HS-27A (cell line): ENCODE results near the gene ADAMTS16.

ENCODE experiments used
- DNase-seq: peaks from one replicate; pipeline ENCODE4 v3.0.0-alpha.2; 2012; ENCODE audit warnings: low read depth, missing footprints

The ADAMTS16 gene

DNA sequence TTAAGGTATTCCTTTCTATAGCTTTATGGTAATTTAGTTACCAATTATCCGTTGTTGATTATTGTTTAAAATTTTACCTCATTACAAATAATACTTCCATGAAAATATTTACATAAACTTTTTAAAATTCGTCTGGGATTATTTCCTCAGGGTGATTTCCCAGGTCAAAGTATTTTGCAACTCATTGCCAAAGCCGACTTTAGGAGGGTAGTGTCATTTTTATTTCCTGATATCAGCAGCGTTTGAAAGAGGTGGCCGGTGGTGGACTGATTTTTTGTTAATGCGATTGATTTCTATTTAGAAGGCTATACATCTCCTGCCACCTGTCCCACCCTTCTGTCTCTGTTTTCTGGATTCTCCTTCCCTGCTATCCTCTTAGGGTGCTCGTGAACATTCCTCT is 4.3 kb downstream of the ADAMTS16 start:
- no peak for DNase-seq

DNA sequence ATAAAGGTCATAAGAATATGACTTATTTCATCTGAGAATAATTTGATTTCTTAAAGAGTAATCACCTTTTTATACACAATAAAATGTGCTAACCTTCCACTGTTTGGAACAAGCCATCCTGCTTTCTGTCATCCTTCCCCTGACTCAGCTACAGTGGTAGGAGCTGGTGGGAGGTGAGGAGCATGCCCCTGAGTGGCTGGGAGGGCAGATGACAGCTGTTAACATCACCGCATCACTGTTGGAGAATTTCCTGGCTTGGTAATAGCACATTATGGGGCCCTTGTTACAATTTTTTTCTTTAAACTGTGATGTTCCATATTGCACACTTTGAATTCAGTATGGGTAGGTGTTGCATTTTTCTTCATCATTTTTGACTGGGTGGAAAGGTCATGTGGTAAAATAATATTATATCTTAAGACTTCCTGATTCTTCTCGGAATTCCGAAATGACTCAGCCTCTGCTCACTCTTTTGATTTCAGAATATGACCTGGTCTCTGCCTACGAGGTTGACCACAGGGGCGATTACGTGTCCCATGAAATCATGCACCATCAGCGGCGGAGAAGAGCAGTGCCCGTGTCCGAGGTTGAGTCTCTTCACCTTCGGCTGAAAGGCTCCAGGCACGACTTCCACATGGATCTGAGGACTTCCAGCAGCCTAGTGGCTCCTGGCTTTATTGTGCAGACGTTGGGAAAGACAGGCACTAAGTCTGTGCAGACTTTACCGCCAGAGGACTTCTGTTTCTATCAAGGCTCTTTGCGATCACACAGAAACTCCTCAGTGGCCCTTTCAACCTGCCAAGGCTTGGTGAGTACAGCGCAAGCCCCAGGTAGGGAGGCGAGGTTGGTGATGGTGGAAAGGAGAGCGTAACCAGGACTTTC is 5.8 kb downstream of the ADAMTS16 start:
- peak; percentile 83 for DNase-seq

DNA sequence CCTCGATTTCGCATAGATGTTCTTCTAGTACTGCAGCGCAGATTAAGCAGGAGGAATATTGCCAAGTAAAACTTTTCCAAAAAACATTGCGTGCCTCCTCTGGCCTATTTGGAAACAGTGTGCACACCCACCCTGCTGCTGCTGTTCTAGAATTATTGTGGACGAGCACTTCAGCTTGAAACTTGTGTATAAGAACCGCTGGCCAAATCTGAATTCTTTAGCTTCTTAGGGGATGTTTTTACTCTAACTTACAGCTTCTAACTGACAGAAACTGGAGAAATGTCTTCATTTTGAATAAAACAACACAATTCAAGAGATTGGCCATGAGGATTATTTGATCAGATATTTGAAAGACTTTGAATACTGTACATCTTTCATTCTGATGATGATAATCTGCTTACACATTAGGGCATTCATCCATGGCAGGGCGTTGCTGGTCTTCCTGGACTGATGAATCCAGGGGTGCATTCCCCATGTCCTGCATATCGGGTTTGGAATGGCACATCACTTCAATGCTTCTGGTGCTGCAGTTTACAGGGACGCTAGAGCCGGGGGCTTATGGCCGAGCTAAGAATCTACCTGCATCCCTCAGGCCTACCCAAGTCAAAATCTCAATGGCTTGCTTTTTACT is 6.5 kb downstream of the ADAMTS16 start:
- DNase-seq, result peak; percentile 26

DNA sequence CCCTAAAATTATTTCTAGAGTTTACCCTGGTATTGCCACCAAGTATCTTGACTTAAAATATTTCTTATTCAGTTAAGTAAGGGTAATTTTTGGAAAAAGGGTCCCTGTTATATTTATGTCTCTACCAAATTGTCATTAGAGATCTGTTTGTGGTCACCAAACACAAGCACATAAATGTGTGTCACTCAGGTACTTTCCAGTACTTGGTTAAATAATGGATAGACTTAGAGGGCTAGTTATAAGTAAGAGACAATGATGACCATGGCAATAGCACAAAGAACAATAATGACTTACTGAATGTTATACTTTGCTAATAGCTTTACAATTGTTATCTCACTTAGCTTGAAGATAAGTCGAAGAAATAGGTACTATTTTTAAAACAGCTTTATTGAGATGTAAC is 9.0 kb downstream of the ADAMTS16 start:
- DNase-seq, result no peak

DNA sequence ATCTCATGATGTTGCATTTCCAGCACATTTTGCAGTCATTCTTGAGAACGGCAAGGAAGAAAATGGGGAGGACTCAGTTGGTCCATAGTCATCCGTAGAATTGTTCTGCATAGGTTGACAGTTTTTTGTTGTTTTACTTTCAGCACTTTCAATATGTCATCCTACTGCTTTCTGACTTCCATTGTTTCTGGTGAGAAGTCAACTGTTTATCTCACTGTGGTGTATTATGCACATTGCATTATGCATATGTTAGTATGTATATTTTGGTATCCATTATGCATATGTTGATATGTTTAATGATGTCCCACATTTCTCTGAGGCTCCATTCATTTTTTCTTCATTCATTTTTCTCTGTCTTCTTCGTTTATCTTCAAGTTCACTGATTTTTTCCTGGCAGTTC is 10.5 kb downstream of the ADAMTS16 start:
- no peak for DNase-seq

DNA sequence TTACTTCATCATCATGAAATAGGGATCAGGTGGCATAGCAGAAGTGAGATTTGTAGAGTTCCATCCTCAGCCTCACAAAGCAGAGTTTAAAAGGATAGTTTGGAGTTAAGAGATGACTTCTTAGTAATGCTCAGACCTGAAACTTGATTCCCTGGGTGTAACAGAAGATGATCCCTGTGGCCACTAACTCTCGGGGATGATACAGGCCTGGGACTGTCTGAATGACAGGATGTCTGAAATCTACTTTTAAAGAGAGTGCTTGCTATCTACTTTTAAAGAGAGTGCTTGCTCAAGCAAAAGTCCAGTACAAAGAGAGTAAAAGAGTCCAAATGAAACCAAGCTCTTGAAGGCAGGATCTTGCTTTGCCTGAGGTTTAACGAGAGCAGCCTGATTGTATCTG is 14.6 kb downstream of the ADAMTS16 start:
- DNase-seq, result no peak

DNA sequence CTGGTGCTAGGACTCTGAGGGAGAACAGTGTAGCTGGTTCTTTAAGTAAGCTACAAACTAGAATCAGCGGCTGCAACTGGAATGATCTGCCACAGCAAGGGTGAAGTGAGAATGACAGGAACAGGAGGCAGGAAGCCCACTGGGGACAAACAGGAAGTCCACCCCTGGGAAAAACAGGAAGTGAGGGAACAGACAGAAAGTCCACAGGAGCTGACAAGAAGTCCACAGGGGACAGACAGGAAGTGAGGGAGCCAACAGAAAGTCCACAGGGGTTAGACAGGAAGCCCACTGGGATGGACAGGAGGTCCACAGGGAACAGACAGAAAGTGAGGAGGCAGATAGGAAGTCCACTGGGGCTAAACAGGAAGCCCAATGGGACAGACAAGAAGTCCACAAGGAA is 15.5 kb downstream of the ADAMTS16 start:
- DNase-seq, result no peak

DNA sequence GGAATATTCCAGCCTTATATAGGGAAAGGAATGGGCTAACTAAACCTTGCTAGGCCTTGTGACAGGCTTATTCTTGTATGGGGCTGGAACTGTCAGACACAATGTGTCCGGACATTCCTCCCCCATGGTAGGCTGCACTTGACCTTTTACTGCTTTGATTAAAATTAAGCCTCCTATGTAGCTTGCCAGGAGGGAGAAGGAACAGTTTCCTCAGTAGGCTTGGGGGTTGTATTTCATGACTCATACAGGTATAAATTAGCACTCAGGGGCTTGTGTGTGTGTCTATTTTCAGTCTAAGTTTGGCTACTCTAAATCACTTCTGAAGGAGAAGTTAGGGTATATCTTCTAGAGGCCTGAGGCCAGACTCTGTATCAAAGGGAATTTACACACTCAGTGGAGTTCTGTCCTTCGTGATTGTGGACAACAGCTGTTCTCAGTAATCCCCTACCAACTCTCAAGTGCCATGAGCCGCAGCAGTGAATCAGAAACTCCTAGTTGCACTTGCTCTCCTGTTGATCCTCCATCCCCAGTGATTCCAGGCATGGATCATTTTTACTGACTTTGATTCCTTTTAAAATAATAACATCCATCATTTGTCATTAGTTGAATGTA is 16.4 kb downstream of the ADAMTS16 start:
- DNase-seq, result no peak

DNA sequence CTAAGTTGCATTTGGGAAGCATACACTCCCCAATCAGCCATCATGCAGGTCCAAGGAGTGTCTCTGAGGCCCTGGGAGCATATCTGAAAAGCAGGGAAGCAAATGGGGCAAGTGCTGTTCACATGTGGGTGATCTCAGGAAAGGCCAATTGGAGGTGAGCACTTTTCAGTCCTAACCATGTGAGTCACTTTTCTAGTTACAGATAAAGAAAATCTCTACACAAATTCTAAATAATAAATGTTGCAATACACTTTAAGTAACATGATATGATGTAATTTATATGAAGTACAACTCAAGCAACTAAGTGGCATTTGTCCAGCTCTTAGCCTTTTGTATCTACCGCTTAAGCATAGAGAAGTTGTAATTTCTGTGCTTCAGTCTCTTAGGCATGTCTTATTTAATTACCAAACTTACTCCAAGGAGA is 18.4 kb downstream of the ADAMTS16 start:
- no peak for DNase-seq

DNA sequence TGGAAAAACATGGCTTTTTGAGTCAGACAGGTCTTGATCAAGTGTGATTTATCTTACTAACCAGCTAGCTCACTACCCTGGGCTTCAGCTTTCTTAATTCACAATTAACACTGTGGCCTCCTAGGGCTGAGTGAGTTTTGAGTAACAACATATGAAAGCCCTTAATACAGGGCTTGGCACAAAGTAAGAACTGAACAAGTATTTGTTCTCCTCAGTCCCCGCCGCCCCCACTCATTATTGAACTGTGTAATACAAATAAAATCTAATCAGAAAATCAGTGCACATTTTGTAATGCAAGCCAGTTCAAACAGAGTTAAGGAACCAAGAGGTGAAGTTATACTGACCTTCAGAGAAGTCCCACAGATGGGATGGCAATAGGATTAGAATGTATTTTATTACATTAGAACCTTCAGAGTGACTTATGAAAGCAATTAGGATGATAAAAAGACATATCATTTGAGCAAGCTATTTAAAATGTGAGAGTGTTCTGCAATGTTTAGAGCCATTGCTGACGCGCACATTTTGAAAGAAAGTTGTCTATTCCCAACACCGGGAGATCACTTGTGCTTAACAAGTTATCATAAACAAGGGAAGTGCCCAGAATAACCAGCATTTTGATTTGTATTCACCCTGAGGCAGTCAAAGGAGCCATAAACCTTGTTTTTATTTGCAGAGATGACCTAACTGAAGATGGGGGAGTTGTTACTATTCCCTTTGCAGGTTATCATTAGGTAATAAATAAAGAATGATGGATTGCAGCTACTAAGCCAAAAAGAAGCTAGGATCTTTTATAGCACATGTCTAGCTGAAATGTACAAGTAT is 19.4 kb downstream of the ADAMTS16 start:
- no peak for DNase-seq

DNA sequence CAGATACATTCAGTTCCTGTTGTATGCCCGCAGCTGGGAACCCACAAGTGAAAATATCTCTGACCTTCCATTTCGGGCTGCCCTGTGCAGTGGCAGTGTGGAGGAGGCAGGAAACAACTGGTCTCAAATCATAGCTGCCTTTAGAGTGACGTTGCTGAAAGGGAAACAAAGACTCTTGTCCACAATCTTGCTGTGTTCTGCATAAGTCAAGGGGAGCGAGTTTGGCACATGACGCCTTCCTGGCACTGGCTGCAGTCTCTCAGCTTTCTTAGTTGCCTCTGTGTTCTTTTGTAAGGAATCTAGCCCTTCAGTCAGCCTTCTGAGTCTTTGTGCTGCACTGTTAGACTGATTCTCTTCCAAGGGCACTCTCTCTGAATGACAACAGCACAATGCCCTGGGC is 24.0 kb downstream of the ADAMTS16 start:
- DNase-seq, result no peak

DNA sequence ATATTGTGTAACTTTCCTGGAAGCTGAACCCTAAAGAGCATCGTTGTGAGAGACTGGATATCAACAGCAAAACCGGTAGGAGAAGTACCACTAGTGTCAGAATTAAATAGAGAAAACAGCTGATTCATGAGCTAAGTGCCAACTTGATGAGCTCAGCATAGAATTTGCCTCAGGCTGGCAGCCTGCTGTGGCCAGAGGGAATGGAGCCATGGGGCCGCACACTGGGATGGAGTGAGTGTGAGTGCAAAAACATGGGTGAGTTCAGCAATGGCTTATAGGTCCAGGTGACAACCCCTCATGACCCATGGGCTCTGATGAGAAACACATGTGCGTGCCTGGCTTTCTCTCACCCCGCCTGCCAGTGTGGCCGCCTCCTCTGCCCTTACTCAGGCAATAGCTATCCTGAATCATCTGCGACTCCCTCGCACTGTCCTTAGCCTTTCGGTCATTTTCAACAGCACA is 25.4 kb downstream of the ADAMTS16 start:
- DNase-seq, result no peak

DNA sequence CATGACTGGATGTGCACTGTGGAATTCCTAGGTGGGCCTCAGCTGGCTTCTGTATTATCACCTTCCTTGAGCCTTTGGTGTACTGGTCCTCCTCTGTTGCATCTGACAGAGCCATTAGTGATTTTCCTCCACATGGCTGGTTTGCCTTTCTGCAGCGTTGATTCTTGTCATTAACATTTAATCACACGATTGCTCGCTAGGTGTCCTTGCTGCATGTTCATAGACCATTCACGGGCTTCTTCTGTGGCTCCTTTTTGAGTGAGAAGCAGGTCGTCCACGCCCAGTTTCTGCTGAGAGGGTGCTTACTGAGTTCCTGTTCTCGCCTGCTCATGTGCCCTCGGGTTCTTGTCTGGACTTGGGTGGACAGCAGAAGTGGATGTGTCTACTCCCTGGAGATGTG is 29.3 kb downstream of the ADAMTS16 start:
- DNase-seq, result no peak

DNA sequence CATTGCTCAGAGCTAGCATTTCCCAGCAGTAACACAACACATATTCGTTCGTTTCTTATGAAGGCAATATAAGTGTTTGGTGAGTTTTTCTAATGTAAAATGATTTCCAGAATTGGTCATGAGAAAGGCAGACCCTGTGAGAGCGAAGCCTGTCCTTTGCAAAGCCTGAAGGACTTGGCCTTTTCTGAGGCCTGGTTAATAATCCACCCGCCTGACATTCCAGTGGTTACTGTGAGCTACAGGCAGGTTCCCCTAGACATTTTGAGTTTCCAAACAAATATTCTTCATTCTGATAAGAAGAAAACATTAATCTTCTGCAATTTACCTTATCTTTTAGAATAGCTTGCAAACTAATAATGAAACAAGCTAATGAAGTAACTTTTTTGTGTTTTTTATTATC is 38.0 kb downstream of the ADAMTS16 start:
- no peak for DNase-seq

DNA sequence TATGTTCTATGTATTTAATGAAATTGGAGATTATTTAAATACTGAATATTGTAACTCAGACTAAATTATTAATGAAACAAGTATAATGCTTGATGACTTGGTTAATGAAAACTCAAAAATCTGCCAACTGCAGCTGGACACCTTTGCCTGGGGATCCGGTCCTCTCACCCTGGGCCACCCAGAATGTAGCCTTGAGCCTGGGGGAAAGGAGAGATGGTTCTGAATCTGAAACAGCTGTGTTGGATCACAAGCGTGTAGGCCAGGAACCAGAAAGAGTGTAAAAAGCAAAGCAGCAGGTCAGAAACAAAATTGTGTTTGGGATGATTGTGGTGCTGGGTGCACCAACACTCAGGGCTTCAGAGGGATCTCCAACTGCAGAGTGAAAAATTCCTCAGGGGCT is 38.5 kb downstream of the ADAMTS16 start:
- DNase-seq, result no peak

DNA sequence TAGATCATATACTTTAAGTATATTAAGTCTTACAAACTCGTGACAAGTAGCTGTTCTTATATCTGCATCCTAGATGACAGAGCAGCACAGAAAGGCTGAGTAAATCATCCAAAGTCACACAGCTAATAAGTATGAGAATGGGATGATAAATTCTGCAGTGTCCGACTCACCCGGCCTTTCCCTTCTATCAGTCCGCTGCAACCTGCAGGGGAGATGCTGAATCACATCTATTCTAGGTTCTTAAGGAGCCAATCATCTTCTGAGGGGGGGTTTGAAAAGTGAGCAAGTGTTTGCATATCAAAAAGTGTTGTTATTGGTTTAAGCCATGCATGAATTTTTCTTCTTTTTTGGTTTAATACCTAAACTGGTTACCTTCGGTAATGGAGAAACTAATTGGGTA is 38.9 kb downstream of the ADAMTS16 start:
- no peak for DNase-seq

DNA sequence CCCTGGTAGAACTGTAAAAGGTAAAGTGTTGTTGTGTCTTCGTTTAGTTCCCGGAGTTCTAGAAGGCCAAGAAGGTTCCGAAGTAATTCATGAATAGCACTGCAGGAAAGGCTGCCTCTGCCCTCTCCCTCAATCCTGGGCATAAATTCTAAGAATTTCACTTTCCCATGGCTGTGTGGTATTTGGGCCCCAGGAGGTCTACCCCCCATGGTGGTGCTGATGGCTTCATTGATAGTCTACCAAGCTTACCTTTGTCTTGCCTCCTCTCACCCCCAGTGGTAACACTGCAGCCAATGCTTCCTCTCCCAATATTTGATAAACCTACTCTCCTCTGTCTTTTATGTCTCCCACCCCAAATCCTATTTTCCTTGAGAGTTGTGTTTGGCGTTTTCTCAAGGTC is 39.5 kb downstream of the ADAMTS16 start:
- no peak for DNase-seq

DNA sequence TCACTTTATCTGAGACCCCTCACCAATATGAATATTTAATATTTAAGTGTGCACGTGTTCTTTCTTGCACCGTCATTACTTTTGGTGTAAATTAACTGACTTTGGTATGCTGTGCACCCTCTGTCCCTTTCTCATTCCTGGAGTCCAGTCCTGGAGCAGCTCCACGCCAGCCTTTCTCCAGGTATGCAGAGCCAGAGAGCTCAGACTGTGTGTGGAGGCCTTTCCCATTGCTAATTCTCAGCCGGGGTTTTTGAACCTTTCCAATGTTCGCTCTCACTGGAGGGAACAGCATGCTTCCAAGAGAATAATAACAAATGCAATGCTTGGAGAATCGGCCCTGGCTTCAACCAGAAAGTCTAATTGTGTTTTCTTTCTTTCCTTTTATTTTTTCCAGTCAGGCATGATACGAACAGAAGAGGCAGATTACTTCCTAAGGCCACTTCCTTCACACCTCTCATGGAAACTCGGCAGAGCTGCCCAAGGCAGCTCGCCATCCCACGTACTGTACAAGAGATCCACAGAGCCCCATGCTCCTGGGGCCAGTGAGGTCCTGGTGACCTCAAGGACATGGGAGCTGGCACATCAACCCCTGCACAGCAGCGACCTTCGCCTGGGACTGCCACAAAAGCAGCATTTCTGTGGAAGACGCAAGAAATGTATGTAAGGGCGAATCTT is 41.7 kb downstream of the ADAMTS16 start:
- no peak for DNase-seq

DNA sequence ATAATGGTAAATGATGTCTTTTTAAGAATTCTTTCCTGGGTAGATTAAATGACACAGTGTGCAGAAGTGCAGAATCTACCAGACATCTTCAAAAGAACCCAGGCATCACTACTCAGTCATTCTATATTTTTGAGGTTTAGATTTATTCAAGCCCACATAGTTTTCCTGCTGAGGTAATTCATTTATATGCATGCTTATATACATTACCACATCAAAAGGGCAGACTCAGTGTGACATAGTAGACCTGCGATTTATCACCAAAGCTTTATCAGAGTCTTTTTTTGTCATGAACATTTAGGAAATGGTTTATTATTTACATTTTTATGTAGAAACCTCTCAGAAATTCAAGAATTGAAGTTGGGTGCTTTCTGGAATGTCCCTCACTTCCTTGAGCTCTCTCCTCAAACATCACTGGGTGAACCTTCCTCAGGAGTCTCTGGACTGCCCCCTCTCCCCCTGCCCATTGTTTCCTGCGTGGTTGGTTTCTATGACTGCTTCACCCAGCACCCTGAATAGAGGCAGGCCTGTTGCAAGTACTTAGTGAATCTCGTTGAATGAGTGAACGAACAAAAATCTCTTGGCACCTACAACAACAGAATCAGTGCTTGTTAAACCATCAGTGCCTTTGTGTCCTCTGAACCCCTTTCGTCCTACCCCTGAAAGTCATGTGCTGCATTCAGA is 42.5 kb downstream of the ADAMTS16 start:
- DNase-seq, result no peak

DNA sequence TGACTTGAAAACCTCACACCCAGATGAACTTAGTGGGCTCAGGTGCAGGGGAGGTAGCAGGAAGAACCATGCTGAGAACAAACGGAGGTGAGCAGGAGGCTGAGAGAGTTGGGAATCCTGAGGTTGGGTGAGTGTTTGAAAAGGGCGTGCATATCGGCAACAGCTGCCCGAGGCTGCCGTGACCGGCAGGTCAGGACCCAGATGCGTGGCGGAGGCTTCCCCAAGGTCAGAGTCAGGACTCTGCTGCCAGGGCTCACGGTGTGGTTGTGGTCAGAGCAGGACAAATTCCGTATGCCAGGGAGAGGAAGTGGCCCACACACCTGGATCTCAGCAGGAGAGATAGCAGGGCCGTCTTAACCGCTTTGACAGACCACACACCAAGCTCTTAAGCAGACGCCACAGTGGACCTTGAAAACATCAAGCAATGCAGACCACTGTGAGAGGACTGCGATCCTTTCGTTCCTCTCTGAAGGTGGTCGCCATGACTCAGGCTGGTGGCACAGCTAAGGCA is 43.1 kb downstream of the ADAMTS16 start:
- DNase-seq, result no peak

DNA sequence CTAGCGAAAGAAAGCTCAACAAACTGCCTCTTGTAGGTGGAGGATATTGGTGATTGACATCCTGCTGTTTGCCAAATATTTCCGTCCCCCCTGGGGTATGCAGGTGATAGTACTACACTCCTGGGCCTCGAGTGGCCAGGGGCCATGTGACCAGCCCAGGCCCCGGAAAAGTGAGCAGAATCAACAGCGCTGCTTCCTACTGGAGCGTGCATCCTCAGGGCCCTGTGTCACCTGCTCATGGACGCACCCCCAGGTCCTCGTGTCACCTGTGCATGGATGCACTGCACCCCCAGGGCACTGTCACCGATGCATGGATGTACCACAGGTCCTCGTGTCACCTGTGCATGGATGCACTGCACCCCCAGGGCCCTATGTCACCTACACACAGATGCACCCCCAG is 43.8 kb downstream of the ADAMTS16 start:
- DNase-seq, result no peak
